GM18520 (cell line): ENCODE data around the gene MAD1L1.

ENCODE experiments used
- ATAC-seq: cut with Tn5 transposase; IDR thresholded peaks from one replicate; pipeline ENCODE4 v1.9.1; 2021; ENCODE audit not compliant: unreplicated experiment

Gene MAD1L1

DNA sequence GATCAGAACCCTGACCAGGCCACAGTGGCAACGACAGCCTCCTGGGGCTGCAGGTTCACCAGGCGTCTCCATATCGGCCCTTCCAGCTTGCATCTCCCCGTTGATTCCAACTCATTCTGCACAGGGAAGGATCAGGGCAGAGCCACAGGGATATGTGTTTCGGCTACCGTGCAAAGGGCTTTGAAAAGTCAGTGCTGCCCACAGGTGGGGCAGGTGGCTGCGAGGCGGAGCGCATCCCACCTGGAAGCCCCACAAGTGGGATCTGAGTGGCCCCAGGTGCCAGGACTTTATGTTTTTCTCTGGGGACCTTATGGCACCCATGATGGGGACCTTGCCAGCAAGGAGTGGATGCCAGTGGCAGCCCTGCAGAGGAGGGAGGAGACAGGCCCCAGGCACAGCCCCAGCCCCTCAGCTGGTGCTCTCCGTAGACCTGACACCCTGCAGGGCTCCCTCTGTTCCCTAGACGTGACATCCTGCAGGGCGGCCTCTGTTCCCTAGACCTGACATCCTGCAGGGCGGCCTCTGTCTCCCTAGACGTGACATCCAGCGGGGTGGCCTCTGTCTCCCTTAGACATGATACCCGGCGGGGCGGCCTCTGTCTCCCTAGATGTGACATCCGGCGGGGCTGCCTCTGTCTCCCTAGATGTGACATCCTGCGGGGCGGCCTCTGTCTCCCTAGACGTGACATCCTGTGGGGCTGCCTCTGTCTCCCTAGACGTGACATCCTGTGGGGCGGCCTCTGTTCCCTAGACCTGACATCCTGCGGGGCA is 373.3 kb downstream of the MAD1L1 start:
- ATAC-seq, result no peak

DNA sequence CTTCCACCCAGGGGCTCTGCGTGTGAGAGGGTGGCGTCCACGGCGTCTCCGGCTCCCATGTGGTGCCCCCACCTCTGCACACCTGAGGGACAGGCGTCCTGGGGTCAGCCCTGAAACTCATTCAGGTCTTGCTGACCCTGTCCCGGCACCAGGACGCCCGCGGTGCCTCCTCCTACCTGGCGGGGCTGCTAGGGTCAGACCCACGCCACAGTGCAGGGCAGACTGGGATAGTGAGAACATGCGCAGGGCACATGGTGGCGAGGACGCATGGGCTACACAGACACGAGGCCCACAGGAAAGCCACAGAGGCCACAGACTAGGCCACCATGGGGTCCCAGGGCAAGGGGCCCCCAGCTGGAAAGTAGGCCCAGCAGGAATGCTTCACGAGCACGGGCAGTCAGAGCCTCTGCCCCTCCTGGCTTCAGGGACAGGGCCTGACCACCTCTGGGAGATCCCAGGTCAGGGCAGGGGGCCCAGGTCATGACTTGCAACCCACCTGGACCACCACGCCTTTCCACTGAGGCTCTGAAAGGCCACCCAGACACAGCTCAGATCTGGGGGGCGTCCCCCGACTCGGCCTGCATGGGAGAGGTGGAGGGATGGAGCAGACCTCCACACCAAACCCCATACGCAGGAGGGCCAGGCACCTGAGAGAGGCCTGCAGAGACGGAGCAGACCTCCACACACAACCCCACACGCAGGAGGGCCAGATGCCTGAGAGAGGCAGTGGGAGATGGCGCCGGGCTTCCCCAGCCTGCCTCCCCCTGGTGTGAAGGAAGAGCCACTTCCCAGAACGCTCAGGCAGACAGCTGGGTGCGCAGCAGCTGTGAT is 374.1 kb downstream of the MAD1L1 start:
- no peak for ATAC-seq

DNA sequence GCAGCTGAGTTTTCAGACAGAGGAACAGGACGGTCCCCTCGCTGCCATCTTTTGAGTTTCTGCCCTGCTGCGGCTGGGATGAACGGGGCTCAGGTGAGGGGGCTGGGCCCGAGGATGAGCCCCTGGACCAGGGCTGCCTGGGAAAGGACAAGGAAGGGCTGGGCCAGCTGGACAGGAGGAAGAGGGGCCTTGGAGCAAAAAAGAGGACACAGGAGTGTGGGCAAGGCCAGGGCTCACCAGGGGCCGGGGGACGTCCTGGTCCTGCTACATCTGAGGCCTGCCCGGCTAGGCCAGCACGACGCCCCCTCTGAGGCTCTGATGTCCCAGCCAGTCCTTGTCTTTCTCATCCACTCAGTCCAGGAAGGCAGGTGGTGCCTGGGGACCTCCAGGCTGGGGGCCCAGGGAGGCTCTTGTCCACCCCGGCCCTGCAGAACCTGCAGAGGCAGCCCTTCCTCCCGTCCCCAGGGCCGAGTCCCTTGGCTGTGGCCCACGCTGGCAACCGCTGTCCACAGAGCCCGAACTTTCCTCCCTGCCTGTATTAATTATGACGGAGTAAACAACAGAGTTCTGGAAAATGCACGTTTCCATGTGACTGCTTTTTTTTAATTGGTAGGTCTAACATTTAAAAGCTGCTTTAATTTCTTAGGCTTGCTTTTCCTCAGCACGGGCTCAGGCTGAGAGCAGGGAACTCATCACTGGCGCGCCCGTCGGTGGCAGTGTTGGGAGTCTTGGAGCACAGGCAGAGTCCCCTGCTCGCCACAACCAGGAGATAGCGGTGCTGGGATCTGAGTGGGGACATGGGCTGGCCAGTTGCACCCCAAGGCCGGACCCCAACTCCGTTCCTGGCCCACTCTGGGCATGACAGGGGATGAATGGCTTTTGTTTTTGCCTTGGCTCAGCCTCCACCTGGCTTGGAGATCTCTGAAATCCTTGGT is 375.0 kb downstream of the MAD1L1 start:
- no peak for ATAC-seq

DNA sequence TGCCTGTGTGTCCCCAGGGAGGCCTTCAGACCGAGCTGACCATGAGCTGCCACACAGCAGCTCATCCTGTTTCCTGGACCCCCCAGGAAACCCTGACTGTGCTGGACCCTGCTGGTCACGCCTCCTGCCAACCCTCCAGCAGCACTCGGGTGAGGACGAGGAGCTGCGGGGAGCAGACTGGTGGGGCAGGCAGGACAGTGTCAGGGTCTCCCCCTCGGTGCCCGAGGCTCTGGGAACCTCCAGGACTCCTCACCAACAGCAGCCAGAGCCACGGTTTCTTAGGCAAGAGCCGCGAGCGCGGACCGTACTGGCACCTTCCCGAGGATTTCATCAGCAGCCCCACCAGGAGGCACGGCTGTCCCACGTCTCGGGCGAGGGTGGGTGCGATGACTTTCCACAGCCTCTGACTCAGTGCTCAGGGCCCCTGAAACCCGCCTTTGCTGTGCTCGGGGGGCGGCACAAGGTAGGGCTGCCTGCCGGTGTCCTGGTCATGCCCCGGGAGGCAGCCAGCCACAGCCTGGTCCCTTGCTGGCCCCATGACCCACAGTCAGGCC is 375.8 kb downstream of the MAD1L1 start:
- ATAC-seq, result no peak

DNA sequence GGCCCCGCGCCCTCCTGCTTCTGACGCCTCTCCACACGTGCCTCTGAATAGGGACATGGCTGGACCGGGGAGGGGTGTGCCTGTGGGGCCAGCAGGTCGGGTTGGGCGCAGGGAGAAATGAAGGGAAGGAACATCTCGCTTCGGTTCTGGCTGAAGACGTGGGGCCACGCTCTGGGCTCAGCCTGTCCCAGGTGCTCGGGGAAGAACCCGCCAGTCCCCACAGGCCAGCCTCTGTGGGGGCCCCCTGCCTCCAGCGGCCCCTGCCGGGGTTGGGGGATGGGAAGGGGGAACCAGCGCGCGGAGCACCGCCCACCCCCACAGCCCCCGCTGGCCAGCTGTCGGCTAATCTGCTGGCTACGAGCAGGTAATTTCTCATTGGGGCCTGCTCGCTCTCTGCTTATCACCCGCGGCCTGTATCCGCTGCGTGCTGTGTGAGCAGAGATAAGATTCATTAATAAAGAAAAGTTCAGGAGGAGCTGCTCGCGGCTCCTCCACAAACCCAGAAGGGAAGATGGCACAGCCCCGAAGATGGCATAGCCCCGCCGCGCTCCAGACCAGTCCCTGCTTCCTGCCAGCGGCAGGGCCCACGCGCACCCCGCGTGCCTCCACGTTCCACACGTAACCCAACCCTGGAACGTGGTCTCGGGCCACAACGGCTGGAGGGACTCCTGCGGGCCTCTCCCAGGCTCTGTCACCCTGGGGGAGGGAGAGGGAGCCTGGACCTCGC is 376.4 kb downstream of the MAD1L1 start:
- ATAC-seq, result no peak

DNA sequence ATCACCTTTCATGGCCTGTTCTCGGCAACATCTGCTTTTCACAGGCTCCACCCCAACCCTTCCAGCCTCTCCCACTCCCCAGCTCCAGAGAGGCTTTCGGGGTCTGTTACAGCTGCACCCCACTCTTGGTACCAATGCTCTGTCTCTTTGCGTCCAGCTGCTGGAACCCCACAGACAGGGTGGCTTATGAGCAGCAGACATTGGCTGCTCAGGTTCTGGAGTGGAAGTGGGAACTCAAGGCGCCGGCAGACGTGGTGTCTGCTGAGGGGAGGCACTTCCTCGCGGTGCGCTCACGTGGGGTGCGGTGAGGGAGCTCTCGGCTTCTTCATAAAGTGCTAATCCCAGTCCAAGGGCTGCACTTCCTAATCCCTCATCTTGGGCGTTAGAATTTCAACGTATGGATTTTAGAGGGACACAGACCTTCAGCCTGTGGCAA is 377.0 kb downstream of the MAD1L1 start:
- ATAC-seq, result no peak

DNA sequence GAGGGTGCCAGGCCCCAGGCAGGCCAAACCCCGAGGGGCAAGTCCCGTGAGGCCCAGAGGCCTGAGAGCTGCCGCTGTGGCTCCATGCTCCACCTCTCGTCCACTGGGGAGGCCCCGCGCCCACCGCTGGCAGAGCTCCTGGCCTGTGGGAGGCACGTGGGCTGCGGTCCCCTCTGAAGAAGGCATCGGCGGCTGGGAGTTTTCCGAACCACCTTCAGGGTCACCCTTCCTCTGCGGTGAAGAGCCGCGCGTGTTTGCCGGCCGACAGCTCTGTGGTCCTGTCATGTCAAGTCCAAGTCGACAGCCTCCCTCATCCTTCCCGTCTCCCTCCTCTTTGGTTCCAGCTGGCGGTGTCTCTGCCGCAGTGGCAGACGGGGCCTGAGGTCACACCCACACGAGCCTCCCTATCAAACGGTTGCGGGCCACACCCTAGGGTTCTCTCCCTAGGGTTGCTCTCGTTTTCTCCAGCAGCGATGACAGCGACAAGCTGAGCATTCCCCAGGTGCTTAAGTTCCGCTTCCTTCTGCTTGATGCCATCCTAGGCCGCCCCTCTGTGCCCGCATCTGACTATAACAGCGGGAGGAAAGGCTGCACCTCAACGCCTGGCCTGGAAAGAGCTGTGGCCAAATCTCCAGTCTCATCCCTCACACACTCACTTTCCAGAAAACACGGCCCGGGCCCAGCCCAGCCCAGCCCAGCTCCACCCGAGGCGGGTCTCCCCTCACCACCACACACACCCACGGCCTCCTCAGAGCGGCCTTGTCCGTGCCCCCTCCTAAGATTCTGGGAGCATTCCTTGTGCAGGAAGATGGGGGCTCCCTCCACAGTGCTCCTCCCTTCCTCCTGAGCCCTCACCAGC is 377.6 kb downstream of the MAD1L1 start:
- ATAC-seq, result no peak

DNA sequence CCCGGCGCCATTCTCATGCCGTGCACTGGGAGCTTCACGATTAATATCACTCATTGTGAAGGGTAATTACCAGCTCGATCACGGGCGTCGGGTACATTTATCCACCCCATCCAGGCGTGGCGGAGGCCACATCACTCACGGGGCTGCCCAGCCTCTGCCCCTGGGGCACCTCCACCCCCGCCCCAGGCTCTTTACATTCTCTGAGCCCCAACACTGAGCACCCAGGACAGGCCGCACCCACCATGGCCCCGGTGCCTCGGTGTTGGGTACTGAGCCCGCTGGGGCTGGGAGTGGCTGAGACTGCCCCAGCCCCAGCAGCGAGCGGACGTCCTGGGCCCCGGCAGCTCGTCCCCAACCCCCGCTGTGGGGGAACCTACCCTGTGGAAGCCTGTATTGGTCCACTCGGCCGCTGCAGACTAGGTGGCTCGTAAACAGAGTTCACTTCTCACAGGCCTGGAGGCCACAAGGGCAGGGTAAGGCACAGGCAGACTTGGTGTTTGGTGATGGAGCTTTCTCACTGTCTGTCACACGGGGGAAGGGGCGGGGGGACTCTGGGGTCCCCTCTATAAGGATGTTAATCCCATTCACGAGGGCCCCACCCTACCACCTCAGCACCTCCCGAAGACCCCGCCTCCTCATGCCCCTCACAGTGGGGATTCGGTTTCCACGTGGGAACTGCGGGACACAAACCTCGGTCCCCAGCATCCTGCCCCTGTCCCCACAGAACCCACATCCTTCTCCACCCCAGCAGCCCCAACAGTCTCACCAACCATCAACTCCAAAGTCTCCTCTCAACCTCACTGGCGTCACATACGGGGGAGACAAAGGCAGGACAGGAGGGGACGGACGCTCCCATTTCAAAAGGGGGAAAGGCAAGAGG is 378.5 kb downstream of the MAD1L1 start:
- ATAC-seq, result no peak

DNA sequence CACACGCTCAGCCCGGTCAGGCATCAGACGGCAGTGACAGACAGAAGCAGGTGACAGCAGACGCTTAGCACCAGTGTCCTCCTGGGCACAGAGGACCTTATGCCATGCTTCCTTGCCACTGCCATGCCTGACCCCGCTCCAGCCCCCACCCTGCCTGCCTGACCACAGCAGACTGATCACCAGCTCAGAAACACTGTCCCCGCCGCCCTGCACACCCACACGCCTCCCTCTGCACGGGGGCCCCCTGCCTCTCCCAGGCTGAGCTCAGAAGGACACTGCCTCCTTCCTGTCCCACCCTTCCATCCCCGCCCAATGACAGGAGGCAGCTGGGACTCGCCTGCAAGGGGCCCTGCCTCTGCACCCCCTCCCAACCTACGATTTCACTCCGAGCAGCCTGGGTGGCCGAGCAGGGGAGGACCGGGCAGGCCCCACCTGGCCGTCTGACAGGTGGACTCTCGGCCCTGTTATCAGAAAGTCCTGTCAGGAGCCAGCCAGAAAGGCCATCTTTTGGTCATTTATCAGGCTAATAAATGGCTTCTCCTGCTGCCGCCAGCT is 379.2 kb downstream of the MAD1L1 start:
- no peak for ATAC-seq

DNA sequence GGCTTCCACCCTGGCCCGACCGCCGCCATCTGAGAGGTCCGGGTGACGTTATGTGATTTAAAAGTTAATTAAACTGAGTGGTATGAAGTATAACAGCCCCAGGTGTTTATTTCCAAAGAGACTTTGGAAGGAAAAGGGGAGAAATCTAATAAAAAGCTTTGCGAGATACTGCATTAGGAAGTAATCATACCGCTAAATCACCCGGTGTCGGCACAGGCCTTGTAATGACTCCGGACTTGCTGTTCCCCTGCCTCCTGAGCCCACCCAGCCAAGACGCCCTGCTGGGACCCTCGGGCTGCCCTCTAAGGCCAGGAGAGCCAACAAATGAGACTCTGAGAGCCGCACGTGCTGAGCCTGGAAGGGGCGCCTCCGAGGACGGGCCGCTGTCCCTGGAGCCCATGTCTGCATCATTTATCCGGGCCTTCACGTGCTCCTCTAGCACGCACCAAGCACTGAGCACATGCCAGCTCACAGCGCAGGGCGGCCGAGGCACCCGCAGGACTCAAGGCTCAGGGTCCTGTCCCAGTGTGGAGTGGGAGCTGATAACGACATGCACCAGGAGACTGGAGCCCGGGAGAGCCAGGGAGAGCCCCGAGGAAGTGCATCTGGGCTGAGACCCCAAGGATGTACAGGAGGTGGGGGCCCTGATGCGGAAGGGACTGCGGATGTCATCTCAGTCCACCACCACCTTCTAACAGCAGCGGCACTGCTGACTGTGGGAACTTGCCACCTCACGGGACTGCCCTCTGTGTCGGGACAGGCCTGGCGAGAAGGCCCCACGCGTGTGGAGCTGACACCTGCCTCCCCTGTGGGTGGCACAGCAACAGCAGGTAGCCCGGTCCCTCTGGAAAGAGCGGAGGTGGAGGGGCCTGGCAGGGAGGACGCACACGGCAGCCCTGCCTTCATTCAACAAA is 380.0 kb downstream of the MAD1L1 start:
- no peak for ATAC-seq

DNA sequence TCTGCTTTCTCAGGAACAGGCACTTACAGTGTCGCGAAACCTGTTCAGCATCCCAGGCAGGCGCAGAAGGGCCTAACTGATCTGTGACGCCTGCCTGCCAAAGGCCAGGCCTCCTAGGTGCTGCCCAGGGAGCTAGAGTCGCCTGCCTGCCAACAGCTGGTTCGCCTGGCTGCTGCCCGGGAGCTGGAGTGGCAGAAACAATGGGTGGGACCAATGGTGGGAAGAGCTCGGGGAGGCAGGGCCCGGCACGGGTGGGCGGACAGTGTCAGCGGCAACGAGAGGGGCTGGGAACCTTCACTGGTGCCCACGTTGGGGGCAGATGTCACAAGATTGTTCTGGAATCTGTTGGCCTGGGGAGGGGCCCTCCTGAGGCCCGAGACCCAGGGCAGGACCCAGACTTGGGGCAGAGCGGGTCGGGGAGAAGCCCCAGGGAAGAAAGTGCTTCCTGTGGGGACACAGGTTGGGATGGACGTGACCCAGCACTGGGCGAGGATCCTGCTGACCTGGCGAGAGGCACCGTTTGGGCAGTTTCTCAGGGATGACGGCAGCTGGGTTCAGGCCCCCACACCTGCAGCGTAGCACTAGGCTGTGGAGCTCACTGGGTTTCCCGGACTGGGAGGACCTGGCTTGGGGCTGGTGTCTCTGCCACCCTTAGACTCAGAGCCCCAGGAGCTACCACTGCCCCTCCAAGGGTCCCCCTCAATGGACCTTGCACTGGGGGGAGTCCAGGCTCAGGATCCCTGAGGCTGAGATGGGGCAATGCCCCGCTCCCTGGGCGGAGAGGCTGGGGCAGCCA is 380.8 kb downstream of the MAD1L1 start:
- ATAC-seq, result no peak

DNA sequence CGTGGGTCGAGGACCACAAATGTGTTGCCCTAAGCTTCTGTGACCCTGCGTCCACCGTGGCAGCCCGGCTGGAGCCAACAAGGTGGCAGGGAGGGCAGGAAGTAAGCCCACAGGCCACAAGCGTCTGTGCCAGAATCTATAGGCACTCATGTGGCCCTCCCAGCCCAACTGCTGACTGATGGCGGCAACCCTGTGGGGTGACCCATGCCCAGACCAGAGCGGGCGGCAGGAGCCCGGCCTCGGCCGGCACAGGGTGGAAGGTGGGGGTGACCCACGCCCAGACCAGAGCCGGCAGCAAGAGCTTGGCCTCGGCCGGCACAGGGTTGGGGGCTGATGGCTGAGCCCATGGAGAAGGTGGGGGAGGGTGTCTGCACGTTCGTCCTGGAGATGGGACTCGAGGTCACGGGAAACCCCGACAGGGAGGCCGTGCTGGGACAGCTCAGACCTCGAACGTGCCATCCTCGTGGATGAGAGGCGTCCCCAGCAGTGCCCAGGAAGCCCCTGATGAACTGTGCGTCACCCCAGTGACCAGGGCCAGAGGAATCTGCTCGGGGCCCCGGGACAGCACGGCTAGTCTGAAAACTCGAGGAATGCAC is 381.7 kb downstream of the MAD1L1 start:
- ATAC-seq, result no peak

DNA sequence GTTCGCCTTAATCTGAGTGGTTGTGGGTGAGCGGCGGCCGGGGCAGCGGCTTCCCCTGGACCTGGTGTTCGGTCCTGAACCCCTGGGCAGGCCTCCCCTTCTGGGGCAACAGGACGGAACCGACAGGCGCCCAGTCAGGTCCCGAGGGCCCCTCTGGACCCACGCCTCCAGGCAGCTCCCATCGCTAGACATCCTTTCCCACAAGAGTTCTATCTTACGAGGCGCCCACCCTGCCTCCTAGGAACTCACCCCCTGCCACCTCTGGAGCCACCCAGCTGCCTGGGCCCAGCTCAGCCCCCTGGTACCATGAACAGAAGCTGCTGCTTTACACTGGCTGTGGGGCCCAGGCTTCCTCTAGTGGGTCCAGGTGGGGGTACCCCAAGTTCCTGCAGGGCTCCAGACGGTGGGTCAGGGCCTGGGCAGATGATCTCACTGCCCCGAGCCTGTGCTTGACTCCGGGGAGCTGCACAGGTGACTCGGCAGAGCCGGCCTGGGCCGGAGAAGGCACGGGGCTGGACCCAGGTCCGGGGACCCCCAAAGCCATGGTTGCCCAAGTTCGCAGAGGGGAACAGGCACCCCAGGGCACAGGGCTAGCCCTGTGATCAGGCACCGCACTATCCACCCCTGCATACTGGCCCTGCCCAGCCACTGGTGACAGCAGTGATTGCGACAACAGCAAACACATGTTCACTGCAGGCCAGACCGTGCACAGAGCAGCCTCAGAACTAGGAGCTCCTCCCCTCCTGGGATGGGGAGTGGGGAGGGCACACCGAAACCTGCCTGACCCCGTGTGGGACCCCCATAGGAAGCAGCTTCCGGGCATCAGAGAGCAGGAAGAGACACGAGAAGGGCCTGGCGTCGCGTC is 382.4 kb downstream of the MAD1L1 start:
- no peak for ATAC-seq

DNA sequence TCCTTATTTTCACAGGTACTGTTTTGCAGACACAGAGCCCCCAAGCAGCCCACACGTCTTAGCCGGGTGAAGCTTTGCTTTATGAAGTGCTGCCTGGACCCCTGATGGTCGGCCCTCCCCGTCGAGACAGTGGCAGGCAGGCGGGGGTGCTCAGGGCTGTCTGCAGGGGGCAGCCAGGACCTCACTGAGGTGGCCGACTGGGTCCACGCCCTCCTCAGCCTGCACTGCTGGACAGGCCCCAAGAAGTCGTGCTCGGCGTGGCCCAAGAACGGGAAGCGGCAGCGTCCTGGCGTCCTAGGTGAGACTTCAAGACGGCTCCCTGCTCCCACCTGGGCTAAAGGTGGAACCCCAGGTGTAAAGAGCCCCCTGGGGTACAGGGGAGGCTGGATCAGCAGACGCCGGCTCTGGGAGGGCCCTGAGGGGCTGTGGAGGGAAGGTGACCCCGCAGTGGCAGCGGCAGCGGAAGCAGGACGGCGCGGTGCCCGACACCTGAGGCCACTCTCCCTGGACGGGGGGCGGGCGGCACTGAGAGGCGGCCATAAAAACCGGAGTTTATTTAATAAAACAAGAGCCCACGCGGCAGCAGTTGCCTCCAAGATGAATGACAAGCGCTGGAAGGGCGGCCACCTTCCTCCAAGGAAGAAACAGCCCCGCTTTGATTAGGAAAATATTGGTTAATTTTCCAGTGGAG is 383.2 kb downstream of the MAD1L1 start:
- ATAC-seq, result no peak
